GM19468 (cell line): Measurements from ENCODE around the gene BEX3.

Experiments used
- ATAC-seq: cut with Tn5 transposase; IDR thresholded peaks from one replicate; pipeline ENCODE4 v1.9.1; 2021; ENCODE audit warnings: mild to moderate bottlenecking, moderate library complexity, moderate number of reproducible peaks; ENCODE audit not compliant: unreplicated experiment; ENCODE audit errors: extremely low read depth

The BEX3 gene

GRCh38 chrX:103417370-103417769 lies 41.0 kb downstream of the BEX3 start:
- ATAC-seq = no peak

GRCh38 chrX:103417933-103418332 lies 41.6 kb downstream of the BEX3 start:
- ATAC-seq = no peak

- no peak for ATAC-seq
Measured at GRCh38 chrX:103418811-103419340, 42.5 kb downstream of the BEX3 start.

GRCh38 chrX:103423955-103424638 lies 47.8 kb downstream of the BEX3 start:
- ATAC-seq = no peak
